ENCODE data around the gene CREB5. TPM values are rescaled to one million over a fixed set of nuclear protein-coding genes. Genes with fewer than 3 reads are reported as not detected.

The CREB5 gene
- total RNA-seq, 1 experiment from 2014 or later, result 19.2 TPM

GRCh38 chr7:28855538-28856217 lies 443.4 kb downstream of the CREB5 start:
- Mint-ChIP-seq H3K9me3 (ENCODE audit: low read depth, unreplicated experiment) (peaks cover 7% of the 10 kb centered on the region), H3K27ac (ENCODE audit: unreplicated experiment) (peak overlapping the region; percentile 72), H3K4me3 (ENCODE audit: low read depth, unreplicated experiment) (peak overlapping the region; percentile 38), H3K4me1 (ENCODE audit: low read depth, unreplicated experiment) (peaks cover 49% of the 10 kb centered on the region), H3K36me3 (ENCODE audit: insufficient read depth, unreplicated experiment) (peaks cover 16% of the 10 kb centered on the region), H3K27me3 (ENCODE audit: unreplicated experiment) (no peaks in the 10 kb centered on the region)
- TF ChIP-seq, protein P1, sequence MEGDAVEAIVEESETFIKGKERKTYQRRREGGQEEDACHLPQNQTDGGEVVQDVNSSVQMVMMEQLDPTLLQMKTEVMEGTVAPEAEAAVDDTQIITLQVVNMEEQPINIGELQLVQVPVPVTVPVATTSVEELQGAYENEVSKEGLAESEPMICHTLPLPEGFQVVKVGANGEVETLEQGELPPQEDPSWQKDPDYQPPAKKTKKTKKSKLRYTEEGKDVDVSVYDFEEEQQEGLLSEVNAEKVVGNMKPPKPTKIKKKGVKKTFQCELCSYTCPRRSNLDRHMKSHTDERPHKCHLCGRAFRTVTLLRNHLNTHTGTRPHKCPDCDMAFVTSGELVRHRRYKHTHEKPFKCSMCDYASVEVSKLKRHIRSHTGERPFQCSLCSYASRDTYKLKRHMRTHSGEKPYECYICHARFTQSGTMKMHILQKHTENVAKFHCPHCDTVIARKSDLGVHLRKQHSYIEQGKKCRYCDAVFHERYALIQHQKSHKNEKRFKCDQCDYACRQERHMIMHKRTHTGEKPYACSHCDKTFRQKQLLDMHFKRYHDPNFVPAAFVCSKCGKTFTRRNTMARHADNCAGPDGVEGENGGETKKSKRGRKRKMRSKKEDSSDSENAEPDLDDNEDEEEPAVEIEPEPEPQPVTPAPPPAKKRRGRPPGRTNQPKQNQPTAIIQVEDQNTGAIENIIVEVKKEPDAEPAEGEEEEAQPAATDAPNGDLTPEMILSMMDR (IDR thresholded peaks at IDR 0.05; ENCODE audit: unreplicated experiment), result no peak
- intact Hi-C loops (cut with micrococcal nuclease; ENCODE audit: unreplicated experiment), result no loop called here
- CTCF ChIA-PET, result interaction anchor here (0.6 to 1.9 kb wide), 7 partner anchors 94 to 1200 kb away, joined by 3 to 5 read pairs (median 4); no protein-coding TSS in a partner anchor
- DNase-seq, result peak; percentile 85
- no TSS peak for BruUV-seq (replicated peaks)

DNA sequence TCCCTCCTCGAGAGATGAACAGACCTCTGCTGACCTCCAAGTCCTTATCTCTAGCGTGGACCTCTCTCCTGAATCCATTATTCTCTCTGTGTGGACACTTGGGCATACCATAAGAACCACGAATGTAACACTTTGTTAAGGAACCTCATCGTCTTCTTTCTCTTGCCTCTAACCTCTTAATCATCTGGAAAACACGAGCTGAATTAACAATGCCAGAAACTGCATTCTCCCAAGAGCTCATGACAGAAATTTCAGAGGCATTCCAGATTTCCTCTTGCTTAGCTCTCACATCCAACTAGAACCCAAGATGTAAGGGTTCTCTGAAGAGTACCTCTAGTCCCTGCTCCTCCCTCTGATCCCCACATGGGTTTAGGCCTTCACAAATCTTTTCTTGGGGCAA lies 444.3 kb downstream of the CREB5 start:
- no peaks in the 10 kb centered on the region for H3K27me3 Mint-ChIP-seq (ENCODE audit: unreplicated experiment)
- H3K36me3 Mint-ChIP-seq (ENCODE audit: insufficient read depth, unreplicated experiment), result peaks cover 16% of the 10 kb centered on the region
- no peak overlapping the region for H3K4me3 Mint-ChIP-seq (ENCODE audit: low read depth, unreplicated experiment)
- peaks cover 49% of the 10 kb centered on the region for H3K4me1 Mint-ChIP-seq (ENCODE audit: low read depth, unreplicated experiment)
- BruUV-seq (replicated peaks), result no TSS peak
- TF ChIP-seq, protein P1 (IDR thresholded peaks at IDR 0.05; ENCODE audit: unreplicated experiment), result no peak
- H3K27ac Mint-ChIP-seq (ENCODE audit: unreplicated experiment), result peak overlapping the region; percentile 72
- peaks cover 7% of the 10 kb centered on the region for H3K9me3 Mint-ChIP-seq (ENCODE audit: low read depth, unreplicated experiment)
- CTCF ChIA-PET, result interaction anchor here (1.1 to 1.3 kb wide), 2 partner anchors 14 to 190 kb away, joined by 3 to 4 read pairs; no protein-coding TSS in a partner anchor
- intact Hi-C loops (cut with micrococcal nuclease; ENCODE audit: unreplicated experiment), result no loop called here
- DNase-seq, result no peak

DNA sequence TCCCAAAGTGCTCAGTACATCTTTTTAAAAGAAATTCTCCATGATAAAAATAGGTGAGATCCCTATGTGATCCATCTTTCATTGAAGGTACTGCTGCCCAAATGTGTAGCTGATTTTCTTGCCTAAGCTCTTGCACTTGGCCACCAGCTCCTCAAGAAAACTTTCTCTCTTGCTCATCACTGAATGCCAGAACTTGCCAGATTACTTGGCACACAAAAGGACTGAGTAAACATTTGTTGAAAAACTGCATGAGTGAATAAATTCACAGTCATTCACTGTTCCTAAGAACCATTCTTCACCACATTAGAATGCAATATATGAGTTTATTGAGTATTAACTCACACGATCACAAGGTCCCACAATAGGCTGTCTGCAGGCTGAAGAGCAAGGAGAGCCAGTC lies 445.9 kb downstream of the CREB5 start:
- Mint-ChIP-seq H3K27me3 (ENCODE audit: unreplicated experiment) (no peaks in the 10 kb centered on the region), H3K9me3 (ENCODE audit: low read depth, unreplicated experiment) (peaks cover 7% of the 10 kb centered on the region), H3K4me3 (ENCODE audit: low read depth, unreplicated experiment) (no peak overlapping the region), H3K36me3 (ENCODE audit: insufficient read depth, unreplicated experiment) (peaks cover 16% of the 10 kb centered on the region), H3K27ac (ENCODE audit: unreplicated experiment) (no peak overlapping the region), H3K4me1 (ENCODE audit: low read depth, unreplicated experiment) (peaks cover 49% of the 10 kb centered on the region)
- TF ChIP-seq, protein P1 (IDR thresholded peaks at IDR 0.05; ENCODE audit: unreplicated experiment), result no peak
- CTCF ChIA-PET, result no interaction called here
- no TSS peak for BruUV-seq (replicated peaks)
- intact Hi-C loops (cut with micrococcal nuclease; ENCODE audit: unreplicated experiment), result no loop called here
- DNase-seq, result no peak

DNA sequence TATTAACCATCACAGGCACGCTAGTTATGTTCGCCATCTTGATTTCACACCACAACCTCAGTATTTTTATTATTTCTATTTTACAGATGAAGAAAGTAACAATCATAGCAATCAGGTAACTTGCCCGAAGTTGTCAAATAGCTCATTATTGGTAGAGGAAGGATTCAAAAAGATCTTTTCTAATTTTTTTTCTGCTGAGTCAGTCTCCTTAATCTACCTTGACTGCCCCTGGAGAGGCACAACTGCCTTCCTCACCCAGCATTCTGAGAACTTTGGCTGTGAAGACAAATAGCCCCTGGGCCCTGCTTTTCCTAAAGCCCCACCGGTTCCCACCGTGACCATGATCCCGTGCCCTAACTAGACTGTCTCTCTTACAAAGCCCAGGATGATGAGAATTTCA lies 446.6 kb downstream of the CREB5 start:
- Mint-ChIP-seq H3K4me1 (ENCODE audit: low read depth, unreplicated experiment) (peaks cover 49% of the 10 kb centered on the region), H3K27ac (ENCODE audit: unreplicated experiment) (no peak overlapping the region), H3K27me3 (ENCODE audit: unreplicated experiment) (no peaks in the 10 kb centered on the region), H3K9me3 (ENCODE audit: low read depth, unreplicated experiment) (peaks cover 7% of the 10 kb centered on the region), H3K36me3 (ENCODE audit: insufficient read depth, unreplicated experiment) (peaks cover 10% of the 10 kb centered on the region), H3K4me3 (ENCODE audit: low read depth, unreplicated experiment) (no peak overlapping the region)
- DNase-seq, result no peak
- intact Hi-C loops (cut with micrococcal nuclease; ENCODE audit: unreplicated experiment), result no loop called here
- TF ChIP-seq, protein P1 (IDR thresholded peaks at IDR 0.05; ENCODE audit: unreplicated experiment), result no peak
- CTCF ChIA-PET, result interaction anchor here (0.7 kb wide), 1 partner anchor 448 kb away, joined by 3 read pairs; no protein-coding TSS in a partner anchor
- BruUV-seq (replicated peaks), result no TSS peak

All from Calu3 (cell line).